GM19463 (cell line): ENCODE data around the gene ASTN2.

Experiments used
- ATAC-seq: cut with Tn5 transposase; IDR thresholded peaks from one replicate; pipeline ENCODE4 v1.9.1; 2021; ENCODE audit warnings: mild to moderate bottlenecking, moderate library complexity; ENCODE audit not compliant: unreplicated experiment

Gene ASTN2

DNA sequence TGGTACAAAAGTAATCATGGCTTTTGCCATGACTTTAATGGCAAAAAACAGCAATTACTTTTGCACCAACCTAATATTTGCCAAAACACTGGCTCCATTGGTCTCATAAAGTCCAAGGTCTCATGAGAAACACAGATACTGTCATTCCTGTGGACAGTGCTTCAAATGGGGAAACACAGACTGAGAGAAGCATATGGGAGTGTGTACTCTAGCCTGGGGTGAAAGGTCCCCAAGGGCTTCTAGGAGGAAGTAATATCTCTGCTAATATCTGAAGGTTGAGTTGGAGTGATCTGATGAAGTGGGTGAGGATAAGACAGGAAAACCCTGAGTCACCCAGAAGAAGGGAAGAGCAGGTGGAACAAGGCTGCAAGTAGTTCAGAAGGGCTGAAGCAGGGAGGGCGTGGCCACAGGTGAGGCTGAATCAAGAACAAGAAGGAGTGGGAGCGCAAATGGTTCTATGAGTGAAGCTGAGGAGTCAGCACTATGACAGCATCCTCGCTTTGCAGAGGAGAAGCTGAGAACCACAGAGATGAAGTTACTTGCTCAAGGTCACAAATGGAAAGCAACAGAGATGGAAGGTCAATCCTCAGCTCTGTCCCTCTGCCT lies 164.1 kb downstream of the ASTN2 start:
- no peak for ATAC-seq

DNA sequence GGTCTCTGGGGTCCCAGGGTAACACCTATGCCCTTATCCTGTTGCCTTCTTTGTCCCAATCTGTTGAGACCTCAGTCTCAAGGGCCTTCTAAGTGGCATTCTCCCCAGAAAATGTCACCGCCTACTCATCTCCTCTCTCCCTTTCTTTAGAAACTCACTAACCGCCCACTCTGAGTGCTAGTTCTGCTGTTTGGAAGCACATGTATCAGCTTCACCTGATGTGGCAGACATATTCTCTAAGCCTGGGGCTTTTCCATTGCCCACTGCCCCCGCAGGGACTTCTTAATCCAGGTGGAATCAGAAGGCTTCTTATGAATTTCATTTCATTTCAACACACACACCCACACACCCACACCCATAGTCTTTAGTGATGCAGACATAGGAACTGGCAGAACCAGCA lies 165.1 kb downstream of the ASTN2 start:
- no peak for ATAC-seq

DNA sequence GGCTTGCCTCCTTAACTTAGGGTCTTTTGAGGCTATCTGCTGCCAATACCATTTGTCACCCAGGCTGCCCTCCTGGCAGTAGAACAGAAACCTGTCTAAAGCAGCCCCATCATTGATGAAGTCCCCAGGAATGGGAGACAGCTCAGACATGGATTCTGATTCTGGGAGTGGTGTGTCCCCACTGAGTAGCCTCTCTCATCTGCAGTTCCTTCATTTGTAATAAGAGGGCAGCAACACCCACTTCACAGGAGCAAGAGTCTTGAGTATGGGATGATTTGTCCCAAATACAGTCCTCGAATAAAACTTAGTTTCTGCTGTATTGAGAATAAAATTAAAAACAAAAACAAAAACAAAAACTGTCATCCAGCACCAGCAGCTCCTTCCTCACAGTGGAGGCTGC lies 167.6 kb downstream of the ASTN2 start:
- ATAC-seq: no peak

DNA sequence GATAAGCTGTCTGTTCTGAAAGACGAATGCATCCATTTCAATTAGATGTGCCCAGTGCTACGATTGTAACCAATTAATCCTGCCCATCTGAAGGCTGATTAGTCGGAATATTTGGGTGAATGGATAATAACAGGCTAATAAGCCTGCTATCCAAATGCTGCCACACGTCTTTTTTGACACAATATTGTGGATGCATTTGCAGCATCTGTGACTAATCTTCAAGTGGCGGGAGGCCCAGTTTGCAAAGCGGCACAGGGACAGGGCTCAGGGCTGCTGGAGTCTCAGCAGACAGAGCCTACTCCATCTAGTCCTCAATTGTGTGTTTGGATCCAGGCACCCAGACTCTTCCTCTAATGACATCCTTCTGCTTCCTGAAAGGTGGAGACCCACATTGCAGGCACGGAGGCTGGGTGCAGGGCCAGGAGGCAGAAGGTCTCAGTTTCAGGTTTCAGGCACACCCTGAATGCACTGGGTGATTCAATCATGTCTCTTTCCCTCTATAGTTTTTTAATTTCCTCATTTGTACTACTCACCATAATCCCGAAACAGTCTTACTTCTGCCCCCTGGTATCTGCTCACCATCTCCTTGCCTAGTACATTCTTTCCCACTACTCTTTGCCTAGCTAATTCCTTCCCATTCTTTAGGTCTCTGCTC lies 169.6 kb downstream of the ASTN2 start:
- ATAC-seq: no peak

DNA sequence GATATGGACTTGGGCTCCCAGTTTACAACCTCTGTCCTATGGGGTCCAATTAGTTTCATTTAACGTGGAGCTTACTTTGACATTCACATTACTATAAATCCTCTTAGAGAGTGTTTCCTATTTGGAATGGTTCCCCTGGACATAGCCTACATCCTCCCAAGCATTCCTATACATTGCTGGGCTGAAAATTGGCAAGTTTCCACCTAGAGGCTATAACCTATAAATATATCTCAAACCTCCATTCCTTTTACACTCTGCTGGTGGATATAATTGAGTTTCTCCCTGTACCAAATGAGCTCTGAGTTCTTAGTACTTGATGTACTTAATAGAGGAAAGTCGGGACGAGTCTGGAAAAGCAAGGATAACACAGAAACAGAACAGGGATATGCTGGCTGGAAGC lies 172.8 kb downstream of the ASTN2 start:
- no peak for ATAC-seq

DNA sequence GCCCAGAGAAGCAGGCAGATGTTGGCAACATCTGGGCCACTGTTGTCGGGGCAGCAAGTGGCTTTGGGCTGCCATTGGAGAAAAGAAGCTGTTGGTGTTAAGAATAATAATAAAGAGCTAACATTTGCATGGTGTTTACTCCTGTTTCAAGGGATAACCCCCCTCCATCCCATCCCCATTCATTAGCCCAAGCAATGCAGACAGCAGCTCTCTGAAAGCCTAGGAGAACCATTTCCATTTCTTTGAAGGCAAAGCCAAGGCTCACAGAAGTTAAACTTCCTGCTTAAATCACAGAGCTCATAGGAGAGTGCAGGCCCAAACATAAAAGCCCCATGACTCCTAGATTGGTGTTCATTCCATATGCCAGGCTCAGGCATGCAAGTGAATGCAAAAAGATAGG lies 175.4 kb downstream of the ASTN2 start:
- ATAC-seq: no peak

DNA sequence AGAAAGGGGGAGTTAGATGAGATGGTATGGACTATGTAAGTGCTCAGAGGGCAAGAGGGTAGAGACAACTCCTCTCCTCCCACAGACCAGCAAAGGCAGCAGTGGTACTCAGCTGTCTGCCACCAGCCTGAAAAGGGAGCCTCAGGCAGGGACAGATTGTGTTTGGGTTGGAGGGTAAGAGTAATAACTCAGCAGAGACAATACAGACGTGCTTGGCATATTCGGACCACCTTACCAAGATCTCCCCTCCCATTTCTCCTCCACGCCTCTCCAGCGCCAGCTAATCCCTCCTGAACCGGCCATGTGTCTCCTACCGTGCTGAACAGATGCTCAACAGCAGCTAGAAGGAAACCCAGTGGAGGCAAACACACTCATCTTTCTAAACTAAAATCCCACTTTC lies 180.8 kb downstream of the ASTN2 start:
- ATAC-seq: no peak

DNA sequence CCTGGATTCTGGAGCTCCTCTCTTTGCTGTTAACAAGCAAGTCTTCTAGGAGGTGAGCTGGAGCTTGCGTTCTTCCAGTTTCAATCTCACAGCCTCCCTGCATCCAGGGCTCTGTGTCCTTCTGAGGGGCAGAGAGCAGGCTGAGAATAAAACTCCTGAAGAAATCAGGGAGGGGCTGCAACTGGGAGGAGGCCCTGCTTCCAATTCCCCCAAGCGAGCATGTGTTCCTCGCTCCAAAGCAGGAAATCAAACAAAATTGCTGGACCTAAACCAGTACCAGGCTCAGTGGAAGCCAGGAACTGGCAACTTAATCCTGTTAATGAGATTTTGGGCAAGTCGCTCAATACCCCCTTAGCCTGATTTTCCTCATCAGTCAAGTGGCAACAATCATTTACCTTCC lies 181.8 kb downstream of the ASTN2 start:
- no peak for ATAC-seq

DNA sequence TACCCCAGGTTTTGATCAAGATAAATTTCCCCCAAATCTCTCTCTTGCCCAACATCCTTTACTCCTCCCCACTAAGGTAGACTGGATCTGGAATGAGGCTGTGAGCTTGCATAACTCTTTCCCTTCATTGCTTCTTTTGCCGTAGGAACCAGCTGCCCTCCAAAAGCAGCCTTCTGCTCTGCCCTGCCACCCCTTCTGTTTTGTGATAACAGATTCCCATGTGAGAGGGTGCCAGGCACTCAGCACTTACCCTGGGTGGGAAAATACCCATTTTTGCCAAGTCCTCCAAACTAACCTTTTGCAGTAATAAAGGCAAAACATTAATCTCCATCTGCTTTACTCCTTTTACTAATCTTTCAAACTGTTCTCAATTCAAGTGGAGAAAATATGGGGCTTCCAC lies 182.6 kb downstream of the ASTN2 start:
- no peak for ATAC-seq

DNA sequence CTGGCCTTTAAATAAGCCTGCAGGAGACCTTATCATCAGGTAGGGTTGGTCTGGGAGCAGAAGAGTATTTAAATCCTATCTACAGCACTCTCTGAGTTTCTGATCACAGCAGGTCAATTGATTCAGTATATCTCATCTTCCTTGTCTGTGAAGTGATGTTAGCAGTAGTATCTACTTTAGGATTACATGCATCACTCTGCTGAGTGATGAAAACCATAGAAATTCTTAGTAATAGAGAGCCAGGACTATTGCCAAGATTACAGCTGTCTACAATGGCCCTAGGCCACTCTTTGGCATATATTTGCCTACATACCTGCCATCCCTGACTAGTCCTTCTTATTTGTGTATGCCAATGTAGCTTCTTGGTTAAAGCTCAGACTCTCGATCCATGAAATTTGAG lies 183.8 kb downstream of the ASTN2 start:
- no peak for ATAC-seq

DNA sequence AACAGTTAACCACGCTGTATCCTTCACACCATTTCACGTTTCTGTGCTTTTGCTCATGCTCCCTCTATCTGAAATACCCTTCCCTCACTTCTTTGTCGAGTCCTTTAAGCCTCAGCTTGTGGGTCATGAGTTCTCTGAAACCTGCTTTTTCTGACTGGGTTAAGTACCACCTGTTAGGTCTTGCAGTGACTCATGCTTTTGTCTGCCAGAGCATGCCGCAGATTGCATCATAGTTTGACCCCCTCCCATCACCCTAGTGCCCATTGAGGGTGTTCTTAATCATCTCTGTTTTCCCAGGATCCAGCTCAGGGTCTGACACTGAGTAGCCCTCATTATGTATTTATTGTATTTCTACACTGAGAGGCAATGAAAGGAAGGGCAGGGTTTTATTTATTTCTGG lies 190.2 kb downstream of the ASTN2 start:
- no peak for ATAC-seq

DNA sequence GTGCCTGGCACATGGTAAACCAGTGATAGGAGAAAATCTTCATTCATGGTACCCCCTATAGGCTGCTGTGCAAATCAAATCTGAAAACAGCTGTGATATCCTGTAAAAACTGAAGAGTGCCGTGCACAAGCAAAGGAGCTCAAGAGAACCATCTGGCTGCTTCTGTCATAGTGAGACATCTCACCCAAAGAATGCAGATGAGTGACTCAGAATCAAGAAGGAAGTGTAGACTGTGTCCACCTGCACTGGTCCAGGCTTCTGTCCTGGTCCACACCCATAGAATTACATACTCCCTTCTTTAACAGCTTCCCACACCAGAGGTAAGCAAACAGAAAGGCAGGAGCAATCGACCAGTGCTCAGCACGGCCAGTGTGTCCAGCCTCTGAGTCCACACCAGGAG lies 195.9 kb downstream of the ASTN2 start:
- no peak for ATAC-seq

DNA sequence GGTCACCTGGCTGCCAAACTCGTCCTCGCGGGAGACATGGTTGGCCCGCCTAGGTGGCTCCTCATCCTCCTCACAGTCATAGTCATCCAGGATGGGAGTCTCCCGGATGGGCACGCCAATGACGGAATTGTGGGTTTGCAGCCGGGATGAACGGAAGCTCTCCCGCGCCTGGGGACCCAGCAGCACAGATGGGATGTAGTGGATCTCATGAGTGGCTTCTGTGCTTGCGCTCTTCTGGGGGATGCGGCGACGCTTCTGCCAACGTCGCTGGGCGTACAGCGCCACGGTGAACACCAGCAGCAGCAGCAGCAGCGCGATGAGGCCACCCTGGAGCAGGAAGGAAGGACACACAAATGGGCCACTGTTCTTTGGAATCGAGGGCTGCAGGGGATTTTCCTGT lies 200.4 kb downstream of the ASTN2 start:
- no peak for ATAC-seq

DNA sequence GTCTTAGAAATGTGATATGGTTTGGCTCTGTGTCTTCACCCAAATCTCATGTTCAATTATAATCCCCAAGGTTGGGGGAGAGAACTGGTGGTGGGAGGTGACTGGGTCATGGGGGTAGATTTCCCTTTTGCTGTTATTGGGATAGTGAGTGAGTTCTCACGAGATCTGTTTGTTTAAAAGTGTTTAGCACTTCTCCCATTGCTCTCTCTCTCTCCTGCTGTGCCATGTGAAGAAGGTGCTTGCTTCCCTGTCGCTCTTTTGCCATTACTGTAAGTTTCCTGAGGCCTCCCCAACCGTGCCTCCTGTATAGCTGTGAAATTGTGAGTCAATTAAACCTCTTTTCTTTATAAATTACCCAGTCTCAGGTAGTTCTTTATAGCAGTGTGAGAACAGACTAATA lies 203.6 kb downstream of the ASTN2 start:
- no peak for ATAC-seq

DNA sequence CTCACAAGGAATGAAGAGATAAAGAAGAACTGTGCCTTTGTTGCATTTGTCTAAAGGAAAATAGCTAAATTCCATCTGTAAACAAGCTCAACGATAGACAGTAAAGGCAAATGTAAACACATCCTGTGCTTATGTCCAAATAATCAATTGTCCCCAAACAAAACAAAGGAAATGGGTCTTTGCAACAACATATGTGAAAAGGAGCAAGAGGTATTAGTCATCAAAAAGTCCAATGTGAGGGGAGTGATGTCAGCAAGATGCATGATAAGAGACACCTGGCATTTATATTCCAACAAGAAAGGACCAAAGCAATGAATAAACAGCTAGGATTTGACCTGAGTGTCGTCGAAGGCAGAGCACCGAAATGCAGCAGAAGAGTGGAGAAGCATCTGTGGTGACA lies 209.1 kb downstream of the ASTN2 start:
- no peak for ATAC-seq

DNA sequence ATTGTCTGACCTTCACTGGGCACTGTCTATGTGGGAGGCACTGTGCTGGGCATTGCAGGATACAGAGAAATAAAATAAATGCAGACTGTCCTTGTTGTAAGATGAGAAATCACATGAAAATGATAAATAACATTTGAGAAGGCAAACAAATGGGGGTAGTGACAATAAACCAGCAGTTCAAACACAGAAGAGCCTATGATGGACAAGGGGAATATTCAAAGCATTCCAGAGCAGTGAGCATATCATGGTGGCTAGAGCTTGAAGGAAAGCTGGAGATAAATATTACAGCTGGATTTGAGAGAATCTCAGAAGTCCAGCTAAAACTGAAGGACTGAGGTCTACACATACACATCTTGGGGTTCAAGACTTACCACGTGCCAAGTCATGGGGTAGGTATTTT lies 209.9 kb downstream of the ASTN2 start:
- no peak for ATAC-seq

DNA sequence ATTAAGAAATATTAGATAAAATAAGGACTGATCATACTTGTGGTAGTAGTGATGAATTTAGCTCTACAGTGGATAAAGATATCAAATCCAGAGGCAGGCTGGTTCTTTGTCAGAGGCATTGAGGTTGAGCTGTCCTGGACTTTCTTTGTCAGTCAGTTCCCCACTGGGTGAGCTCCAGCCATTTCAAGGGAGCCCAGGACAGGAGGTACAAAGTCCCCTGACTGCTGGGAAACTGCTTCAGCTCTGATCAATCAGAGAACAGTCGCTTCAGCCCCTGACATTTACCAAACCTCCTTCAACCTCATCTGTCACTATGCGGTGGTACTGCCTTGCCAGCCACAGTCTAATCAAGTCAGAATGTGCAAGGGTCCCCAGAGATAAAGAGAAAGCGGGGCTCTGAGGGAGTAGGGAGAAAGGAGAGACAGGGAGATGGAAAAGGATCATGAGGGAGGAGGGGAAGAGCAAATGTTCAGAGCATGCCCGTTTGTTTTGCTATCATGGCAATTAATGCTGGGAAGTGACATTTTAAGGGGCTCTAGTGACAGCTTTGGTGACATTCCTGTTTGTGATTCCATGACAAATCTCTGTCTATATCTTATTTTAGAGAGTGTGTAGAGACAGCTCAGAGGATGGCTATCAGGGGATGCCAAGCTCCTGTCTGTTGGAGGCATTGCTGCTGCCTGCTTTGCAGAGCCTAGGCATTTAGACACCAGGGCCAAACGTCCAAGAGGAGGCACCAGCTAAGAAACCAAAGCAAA lies 223.2 kb downstream of the ASTN2 start:
- no peak for ATAC-seq

DNA sequence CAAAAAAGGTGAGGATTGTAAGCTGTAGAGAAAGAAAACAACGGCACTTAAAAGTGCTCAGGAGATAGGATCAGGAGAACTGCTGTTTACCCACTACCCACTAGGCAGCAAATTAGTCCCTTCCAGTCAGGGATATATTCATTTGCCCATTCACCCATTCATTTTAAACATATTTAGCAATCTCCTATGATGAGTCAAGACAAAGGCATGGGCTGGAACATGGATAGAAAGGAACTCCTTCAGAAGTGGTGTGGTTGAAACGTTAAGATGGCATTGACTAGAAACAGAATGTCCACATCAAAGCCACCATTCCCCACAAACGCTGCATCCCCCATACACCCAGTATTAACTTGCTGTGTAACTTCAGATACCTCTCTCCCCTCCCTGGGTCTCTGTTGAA lies 225.7 kb downstream of the ASTN2 start:
- ATAC-seq: no peak

DNA sequence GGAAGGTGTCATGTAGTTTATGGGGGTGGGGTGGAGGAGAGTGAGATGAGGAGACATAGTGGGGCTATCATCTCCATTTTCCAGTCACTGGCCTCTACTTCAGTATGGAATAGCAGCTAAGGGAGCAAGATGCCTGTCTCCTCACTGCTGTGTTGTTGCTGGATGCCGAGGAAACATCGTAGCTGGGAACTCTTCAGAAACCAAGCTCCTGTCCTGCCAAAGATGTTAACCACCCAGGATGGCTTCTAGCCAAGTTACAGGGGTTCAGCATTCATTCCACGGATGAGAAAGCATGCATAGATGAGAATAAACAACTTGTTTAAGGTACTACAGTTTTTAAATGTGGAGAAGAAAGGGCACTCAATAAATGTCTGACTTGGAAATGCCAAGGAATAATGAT lies 226.5 kb downstream of the ASTN2 start:
- ATAC-seq: no peak

DNA sequence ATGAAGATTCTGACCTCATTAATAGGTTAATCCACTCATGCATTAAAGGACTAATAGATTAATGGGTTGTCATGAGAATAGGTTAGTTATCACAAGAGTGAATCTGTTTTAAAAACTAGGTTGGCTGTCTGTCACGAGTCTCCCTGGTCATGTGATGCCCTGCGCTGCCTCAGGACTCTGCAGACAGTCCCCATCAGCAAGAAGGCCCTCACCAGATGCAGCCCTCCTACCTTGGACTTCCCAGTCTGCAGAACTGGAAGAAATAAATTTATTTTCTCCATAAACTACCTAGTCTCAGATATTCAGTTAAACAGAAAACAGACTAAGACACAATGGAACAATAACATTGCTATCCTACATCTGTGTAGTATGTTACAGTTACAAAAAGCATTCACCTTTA lies 227.4 kb downstream of the ASTN2 start:
- ATAC-seq: no peak

DNA sequence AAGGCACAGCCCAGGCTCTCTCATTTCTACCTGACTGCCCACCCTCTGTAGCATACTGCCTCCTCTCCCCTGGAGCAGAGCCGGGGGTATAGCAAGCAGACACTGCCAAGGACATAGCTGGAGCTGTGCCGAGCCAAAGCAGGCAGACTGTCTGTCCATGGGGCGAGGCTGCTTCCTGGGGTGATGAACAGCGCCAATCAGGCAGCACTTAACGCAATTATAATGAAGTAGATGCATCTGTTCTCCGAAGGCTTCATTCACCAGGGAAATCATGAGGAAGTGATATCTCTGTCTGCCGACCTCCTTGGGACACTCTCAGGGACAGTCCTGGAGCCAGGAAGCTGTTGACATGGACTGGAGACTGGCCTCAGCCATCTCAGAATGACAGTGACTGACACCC lies 230.7 kb downstream of the ASTN2 start:
- no peak for ATAC-seq

DNA sequence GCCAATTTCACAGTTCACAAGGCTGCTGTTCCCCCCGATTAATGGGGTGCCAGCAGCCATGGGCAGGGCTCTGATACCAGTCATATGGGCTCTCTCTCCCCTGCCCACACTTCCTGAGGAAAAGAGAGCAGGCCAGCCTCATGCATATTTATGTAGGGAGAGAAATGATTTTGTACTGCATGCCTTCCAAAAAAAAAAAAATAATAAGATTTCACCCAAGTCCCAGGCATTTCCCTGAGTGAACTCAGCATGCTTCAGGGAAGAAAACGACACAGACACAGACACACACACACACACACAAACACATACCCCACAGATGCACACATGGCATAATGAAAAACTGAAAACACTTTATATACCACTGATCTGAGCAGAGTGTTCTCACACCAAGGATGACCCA lies 232.8 kb downstream of the ASTN2 start:
- ATAC-seq: no peak
